Measurements from ENCODE around the gene SERF1B.
"Not testable (repeated sequence)": the region's sequence is repeated elsewhere in the genome, so short reads cannot be mapped to it uniquely, and the experiment has no call there.

DNA sequence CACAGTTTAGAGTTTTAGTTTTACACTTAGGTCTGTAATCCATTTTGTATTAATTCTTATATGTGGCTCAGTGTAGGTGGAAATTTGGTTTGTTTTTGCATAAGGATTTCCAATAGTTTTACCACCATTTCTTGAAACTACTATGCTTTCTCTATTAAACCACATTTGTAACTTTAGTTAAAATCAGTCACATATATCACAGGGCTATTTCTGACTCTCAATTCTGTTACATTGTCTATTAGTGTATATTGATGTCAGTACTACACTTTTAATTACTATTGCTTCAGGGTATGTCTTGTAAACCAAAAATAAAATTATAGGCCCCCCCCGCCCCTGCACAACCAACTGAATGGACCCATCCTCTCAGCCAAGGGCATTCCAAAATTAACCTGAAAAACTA is 32.1 kb downstream of the SERF1B start:
- TF ChIP-seq NFRKB (IDR thresholded peaks at IDR 0.05); FOXK2 (IDR thresholded peaks at IDR 0.05); CTBP1 (IDR thresholded peaks at IDR 0.05; ENCODE audit: borderline replicate concordance); BHLHE40 (IDR thresholded peaks at IDR 0.05; ENCODE audit: borderline replicate concordance); ELF4 (IDR thresholded peaks at IDR 0.05); ZNF384 (IDR thresholded peaks at IDR 0.05); HDGF (IDR thresholded peaks at IDR 0.05; ENCODE audit: borderline replicate concordance); FOXM1 (IDR thresholded peaks at IDR 0.05; ENCODE audit: borderline replicate concordance); FOXA1 (IDR thresholded peaks at IDR 0.05); SP1 (IDR thresholded peaks at IDR 0.05); TARDBP (IDR thresholded peaks at IDR 0.05); ARNT (IDR thresholded peaks at IDR 0.05); SUZ12 (IDR thresholded peaks at IDR 0.05): not testable (repeated sequence)
- TF ChIP-seq, protein P1, sequence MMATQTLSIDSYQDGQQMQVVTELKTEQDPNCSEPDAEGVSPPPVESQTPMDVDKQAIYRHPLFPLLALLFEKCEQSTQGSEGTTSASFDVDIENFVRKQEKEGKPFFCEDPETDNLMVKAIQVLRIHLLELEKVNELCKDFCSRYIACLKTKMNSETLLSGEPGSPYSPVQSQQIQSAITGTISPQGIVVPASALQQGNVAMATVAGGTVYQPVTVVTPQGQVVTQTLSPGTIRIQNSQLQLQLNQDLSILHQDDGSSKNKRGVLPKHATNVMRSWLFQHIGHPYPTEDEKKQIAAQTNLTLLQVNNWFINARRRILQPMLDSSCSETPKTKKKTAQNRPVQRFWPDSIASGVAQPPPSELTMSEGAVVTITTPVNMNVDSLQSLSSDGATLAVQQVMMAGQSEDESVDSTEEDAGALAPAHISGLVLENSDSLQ (IDR thresholded peaks at IDR 0.05) = not testable (repeated sequence)
